NCI-H69 (cell line): ENCODE measurements around the gene NOP56.
A peak's percentile ranks its signal among the peaks of the same experiment; 100 is the strongest.
"Not testable (repeated sequence)": the region's sequence is repeated elsewhere in the genome, so short reads cannot be mapped to it uniquely, and the experiment has no call there.

Experiments used
- DNase-seq: peaks from one replicate; lab custom pipeline; 2025; lab: John Stamatoyannopoulos, UW

NOP56 gene

GRCh38 chr20:2684817-2685216 is 32.4 kb downstream of the NOP56 start:
- not testable (repeated sequence) for DNase-seq

DNA sequence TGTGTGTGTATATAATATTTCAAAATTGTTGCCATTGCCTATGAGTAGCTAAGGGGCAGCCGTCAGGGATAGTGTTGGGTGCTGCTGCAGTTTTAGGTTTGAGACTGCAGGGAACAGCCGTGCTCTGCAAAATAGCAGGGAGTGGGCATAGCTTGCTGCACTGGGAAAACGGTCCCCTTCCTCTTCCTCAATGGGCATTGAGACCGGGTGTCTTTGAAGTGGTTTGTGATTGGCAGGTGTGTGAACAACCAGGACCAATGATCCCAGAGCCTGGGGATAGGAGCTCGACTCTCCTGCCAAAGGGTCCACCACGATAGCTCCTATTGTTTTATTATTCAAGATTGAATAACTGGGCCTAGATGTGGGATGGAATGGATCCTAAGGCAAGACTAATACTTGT is 35.1 kb downstream of the NOP56 start:
- no peak for DNase-seq

- peak; percentile 74 for DNase-seq
Measured at GRCh38 chr20:2688041-2688591, 35.7 kb downstream of the NOP56 start.

DNA sequence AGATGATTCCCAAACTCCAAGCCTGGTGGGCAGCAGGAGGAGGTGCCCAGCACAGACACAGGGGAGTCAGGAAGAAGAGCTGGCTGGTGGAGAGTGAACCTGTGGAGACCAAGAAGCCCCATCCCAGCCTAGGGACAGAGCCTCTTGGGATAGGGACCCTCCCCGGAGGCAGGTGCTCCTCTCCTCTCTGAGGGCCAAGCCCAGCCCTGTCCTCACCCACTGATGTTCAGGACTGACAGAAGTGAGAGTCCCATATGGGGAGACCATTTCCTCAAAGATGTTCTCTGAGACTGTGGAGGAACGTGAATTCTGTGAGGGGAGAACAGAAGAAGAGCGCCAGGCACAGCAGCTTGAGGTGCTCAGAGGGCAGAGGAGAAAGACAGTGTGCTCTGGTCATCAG is 37.8 kb downstream of the NOP56 start:
- DNase-seq = no peak

- peak; percentile 5 for DNase-seq
Measured at GRCh38 chr20:2690718-2691117, 38.3 kb downstream of the NOP56 start.

DNA sequence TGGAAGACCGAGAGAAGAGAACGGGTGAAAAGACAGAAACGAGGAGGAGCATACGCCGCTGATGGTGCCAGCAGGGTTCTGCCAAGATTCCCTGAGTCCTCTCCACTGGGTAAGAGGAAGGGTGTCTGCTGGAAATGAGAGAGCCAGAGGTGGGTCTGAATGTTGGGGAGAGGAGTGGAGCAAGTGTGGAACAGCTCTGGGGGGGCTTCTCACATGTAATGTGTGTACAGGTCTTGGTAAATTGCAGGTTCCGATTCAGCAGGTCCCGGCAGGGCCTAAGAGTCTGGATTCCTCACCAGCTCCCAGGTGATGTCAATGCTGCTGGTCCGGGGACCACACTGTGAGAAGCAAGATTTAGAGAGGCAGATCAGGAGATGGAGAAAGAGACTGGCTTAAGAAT is 38.7 kb downstream of the NOP56 start:
- DNase-seq = peak; percentile 6

GRCh38 chr20:2691663-2692035 is 39.2 kb downstream of the NOP56 start:
- DNase-seq = no peak

DNA sequence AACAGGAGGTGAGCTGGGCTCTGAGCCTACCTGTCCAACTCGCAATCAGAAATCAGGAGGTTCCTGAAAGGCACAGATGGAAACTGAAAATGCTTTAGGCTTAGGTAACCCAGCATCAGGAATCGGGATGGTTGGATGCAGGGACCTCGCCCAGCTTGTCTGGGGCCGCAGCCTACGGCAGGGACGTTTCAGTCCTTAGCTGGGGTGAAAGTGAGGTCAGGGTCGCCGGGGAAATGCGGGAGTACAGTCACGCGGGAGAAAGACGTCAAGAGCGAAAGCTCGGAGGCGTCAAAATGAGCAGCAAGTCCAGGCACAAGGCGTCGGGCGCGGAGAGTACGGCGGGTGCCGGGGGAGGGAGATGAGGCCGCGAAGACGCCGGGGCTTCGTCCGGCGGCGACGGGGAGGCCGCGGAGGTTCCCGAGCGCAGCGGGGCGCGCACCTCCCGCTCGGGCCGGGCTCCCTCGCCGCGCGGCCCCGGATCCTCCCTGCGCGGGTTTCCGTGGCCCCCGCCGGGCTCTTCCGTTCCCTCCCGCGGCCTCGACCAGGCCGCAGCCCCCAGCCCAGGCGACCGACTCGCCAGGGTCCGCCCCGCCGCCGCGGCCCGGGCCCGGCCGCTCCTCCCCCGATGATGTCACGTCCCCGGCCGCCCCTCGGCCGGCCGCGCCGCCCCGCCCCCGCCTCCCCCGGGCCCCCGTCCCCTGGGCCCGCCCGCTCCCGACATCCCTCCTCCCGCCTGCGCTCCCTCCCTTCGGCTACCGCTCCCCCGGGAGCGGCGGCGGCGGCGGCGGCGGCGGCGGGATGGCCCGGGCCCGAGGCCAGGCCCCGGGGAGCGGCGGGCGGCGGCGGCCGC is 39.8 kb downstream of the NOP56 start, which contains the start of gene EBF4:
TSS of gene EBF4 (plus strand) at position 745 of the 850 bp plus-strand sequence. CDS start 866 bp downstream, outside the sequence.
- peak; percentile 68 for DNase-seq

- DNase-seq = peak; percentile 56
Measured at GRCh38 chr20:2692886-2693285, 40.5 kb downstream of the NOP56 start.

DNA sequence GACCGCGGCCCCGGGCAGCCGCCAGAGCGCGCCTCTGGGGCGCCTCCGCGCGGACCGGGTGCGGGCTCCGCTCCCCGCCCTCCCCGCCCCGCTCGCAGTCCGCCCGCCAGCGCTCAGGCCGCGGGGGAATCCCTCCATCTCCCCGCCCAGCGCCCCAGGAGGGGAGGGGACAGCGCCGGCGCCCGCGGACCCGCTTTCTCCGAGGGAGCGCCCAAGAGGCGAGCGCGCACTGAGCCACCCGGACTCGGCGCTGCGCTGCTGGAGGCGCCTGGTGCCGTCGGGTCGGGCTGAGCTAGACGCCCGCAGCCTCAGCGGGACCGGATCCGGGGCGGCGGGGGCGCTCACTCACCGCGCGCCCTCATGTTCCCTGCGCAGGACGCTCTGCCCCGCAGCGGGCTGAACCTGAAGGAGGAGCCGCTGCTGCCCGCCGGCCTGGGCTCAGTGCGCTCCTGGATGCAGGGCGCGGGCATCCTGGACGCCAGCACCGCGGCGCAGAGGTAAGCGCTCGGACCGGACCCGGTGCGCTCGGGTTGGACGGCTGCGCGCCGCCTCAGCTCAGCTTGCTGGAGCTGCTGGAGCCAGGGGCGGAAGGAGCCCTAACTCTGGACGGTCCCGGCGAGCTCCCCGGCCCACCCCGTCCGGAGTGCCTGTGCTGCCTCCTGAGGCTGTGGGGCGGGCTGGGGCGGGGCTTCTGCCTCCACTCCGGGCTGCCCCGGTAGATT is 41.0 kb downstream of the NOP56 start:
- peak; percentile 52 for DNase-seq

- no peak for DNase-seq
Measured at GRCh38 chr20:2694008-2694471, 41.6 kb downstream of the NOP56 start.

DNA sequence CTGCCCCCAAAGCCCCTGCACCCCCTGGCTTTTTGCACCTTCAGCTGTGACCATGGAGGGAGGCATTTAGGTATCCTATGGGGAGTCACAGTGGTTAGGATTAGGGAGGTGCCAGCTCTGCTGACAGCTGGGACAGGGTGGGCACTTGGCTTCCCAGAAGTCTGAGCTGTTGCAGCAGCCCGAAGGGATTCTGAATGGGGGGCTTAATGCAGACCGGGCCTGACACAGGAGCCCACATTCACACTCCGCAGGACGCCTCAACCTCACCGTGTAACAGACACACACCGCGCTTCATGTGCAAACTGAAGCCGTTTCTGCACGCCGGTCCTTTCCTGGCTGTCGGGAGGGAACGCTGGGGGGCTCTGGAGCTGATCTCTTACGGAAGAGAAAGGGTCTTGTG is 42.1 kb downstream of the NOP56 start:
- no peak for DNase-seq

- no peak for DNase-seq
Measured at GRCh38 chr20:2695206-2695983, 43.0 kb downstream of the NOP56 start.

- DNase-seq = not testable (repeated sequence)
Measured at GRCh38 chr20:2695984-2696525, 43.6 kb downstream of the NOP56 start.

DNA sequence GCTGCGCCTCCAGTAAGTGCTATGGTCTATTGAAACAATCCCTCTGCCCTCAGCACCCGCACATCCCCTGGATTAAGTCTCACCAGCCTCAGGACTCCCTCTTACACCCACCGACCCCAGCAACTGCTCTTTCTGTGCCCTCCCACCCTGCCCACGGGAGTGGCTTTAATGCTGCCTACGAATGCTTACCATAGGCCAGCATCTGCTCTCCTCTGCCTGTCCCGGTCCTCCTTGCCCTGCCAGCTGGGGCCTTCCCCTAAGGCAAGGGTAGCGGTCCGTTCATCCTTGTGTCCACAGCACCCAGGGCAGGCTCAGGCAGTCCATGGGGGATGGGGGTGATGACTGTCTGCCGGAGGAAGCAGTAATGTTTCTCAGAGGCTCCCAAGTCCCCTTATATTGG is 44.2 kb downstream of the NOP56 start:
- no peak for DNase-seq

GRCh38 chr20:2697768-2698167 is 45.3 kb downstream of the NOP56 start:
- peak; percentile 40 for DNase-seq

- DNase-seq = no peak
Measured at GRCh38 chr20:2698186-2698817, 45.9 kb downstream of the NOP56 start.

GRCh38 chr20:2698912-2699311 is 46.5 kb downstream of the NOP56 start:
- no peak for DNase-seq

DNA sequence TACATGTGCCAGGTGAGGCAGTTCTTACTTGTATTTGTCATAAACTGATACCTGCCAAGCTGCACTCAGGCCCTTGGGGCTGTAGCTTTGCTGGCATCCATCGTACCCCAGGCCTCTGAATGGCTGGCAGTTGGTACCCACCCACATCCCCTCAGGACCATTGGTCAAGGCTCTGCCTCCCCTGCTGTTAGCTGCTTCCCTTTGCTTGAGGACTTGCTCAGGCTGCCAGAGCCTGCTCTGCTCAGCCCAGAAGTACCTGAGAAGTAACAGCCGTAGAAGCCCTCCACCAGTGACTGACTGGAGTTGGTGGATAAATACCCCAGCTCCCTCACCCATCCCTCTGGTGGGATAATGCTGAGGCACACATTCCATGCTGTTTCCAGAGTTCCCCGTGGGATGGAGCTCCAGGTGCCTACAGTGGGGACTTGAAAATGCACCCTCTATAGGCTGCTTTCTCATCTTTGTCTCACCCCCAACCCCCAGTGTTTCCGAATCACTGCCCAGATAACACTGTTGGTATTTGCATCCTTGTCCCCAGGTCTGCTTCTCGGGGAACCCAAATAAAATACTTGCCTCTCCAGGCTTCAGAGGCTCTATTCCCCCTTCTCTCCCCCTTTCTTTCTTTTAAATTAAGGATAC is 47.5 kb downstream of the NOP56 start:
- no peak for DNase-seq

- DNase-seq = no peak
Measured at GRCh38 chr20:2700913-2701620, 48.6 kb downstream of the NOP56 start.
